NCI-H524 (cell line): ENCODE results near the gene SNX18.
"Not testable (repeated sequence)": the region's sequence is repeated elsewhere in the genome, so short reads cannot be mapped to it uniquely, and the experiment has no call there.

Experiments
- DNase-seq, 2 experiments: peaks; one replicate each; lab custom pipeline; 2025; lab: John Stamatoyannopoulos, UW

The SNX18 gene

DNA sequence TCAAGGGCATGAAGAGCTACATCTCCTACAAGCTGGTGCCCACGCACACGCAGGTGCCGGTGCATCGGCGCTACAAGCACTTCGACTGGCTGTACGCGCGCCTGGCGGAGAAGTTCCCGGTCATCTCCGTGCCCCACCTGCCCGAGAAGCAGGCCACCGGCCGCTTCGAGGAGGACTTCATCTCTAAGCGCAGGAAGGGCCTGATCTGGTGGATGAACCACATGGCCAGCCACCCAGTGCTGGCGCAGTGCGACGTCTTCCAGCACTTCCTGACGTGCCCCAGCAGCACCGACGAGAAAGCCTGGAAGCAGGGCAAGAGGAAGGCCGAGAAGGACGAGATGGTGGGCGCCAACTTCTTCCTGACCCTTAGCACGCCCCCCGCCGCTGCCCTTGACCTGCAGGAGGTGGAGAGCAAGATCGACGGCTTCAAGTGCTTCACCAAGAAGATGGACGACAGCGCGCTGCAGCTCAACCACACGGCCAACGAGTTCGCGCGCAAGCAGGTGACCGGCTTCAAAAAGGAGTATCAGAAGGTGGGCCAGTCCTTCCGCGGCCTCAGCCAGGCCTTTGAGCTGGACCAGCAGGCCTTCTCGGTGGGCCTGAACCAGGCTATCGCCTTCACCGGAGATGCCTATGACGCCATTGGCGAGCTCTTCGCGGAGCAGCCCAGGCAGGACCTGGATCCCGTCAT is 1.4 kb downstream of the SNX18 start:
- DNase-seq = no peak

DNA sequence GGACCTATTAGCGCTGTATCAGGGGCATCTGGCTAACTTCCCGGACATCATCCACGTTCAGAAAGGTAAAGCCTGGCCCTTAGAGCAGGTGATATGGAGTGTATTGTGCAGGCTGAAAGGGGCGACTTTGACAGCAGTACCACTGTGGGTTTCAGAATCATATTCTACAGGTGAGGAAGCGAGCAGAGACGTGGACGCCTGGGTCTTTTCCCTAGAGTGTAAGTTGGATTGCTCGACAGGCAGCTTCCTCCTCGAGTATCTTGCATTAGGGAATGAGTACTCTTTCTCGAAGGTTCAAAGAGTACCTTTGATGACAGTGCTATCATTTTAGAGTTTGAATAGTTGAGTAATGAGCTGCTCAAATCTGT is 1.9 kb downstream of the SNX18 start:
- DNase-seq = no peak

DNA sequence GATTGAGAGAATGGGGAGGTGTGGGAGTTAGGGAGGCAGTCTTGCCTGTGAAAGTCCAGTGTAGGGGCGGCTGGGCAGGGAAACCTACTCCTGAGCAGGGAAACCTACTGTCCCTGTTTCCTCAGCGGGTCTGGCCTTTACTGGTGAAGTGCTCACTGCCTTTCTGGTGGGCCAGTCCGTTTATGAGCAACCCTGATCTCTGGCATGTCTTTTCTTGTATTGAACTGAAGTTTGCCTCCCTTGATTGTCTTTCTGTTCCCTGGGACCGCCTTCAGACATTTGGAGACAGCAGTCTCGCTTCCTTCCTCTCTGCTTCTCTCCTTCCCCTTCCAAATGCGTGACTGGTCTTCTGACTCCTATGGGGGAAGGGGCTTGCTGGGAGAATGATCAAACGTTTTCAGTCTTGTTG is 2.9 kb downstream of the SNX18 start:
- DNase-seq = no peak

DNA sequence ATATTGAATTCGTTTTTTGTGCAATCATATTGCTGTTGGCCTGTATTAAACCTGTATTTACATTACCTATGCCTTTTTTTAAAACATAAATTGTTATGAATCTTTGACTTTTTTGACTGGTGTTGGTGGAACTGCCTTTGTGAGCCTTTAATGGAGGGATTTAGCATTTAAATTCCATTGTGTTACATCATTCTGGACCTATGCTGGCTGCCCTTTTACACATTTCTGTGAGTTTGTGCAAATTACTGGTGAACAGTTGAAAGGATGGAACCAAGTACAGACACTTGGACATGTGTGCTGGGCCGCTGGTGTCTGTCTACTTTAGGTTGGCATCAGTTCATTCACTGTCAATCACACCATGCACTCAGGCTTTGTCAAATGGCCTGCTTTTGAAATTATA is 3.4 kb downstream of the SNX18 start:
- no peak for DNase-seq

DNA sequence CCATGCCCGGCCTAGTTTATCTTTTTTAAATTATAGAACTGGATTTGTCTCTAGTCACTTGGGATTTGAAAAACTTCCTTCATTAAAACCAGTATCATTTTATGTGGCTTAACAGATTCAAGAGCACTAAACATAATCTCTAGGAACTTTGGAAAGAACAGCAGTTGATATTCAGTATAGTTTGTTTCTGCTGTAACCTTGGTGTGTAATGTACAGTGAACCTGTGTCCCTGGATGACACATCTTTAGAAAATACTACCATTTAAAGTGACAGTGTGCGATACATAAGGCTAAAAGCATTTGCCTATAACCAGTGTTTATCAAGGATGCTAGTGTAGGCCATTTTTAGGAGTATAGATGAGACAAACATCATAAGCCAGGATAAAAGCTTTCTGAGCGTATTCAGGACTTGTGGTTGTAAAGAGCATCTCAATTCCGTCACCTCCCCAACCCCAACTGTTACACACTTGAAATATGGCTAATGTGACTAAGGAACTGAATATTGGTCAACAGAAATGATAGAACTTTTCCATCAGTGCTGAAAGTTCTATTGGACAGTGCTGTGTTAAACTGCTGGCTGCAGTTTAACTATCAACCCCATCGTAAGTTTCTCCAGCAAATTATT is 4.4 kb downstream of the SNX18 start:
- no peak for DNase-seq

DNA sequence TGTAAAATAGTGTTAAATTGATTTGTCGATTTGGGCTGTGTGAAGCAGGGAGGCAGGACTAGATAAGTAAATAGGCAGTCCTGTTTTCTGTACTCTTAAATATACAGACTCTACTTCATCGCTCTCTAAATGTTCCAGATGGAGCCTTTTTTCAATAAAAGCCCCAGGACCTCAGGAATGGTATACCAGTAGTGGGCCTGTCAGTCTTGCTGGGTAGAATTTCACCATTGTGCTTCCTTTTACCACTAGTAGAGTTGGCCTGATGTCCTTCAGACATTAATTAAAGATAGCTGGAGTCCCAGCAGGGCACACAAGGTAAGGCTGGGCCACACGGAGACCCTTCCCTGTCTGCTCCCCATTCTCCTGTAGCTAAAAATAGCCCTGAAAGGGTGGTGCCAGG is 6.0 kb downstream of the SNX18 start:
- no peak for DNase-seq

DNA sequence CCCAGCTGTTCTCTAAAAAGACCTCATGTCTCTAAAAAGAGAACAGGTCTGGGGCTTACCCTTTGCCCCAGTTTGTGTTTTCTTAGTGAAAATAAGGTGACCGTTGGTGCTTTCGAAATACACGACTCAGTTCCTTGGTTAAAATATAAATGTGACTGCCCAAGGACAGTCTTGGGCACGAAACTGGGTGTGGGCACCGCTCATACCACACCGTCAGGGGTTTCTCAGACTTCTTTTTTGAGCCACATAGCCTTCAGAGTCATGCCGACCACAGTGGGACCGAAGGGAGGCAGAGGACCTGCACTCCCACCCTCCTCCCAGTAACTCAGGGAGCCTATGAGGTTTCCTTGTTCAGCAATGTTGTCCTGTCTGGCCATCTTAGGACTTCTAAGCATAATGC is 6.5 kb downstream of the SNX18 start:
- no peak for DNase-seq

DNA sequence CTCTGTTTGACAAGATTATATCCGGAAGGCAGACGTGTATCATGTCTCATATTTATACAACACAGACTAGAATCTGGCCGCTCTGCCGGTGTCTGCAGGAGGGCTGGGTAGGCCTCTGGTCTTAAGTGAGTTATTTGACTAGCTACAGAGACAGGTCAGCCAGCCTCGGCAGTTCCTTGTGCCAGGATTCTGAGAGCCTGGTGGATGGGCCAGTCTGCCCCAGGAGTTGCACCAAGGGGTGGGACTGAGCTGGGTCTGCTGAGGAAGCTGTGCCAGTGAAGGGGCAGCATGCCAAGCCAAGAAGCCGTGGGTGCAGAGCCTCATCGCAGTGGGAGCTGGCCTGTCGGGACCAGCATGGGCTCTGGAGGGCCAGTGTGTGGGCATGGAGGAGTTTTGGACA is 7.1 kb downstream of the SNX18 start:
- no peak for DNase-seq

DNA sequence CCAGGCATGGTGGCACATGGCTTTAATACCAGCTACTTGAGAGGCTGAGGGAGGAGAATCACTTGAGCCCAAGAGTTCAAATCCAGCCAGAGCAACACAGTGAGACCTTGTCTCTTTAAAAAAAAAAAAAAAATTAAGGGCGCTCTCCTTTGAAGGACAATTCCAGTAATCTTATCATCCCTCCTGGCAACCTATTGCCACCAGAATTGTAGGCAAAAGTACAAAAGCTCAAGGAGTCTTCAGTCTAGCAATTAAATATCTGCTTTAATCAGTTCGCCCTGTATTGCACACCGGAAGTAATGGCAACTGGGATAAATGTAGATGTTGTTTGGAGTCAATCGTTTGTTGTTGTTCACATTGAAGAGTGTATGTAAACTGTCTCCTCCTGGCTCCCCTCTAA is 7.7 kb downstream of the SNX18 start:
- no peak for DNase-seq

DNA sequence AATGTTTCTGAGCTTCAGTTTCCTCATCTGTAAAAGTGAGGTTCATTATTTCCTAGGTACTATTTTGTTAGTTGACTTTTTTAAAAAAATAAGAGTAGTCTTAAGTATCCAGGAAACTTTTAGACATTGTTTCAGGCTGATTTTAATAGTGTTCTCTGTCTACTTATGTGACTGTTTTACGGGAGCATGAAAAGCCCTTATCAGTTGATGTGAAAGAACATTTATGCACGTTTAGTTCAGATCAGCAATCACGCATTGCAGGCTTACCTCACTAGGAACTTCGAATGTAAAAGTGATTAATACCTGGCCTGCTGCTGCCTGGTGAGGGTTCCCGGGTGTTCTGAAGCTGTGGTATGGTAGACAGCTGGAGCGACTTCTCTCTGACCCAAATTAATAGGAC is 8.1 kb downstream of the SNX18 start:
- no peak for DNase-seq

DNA sequence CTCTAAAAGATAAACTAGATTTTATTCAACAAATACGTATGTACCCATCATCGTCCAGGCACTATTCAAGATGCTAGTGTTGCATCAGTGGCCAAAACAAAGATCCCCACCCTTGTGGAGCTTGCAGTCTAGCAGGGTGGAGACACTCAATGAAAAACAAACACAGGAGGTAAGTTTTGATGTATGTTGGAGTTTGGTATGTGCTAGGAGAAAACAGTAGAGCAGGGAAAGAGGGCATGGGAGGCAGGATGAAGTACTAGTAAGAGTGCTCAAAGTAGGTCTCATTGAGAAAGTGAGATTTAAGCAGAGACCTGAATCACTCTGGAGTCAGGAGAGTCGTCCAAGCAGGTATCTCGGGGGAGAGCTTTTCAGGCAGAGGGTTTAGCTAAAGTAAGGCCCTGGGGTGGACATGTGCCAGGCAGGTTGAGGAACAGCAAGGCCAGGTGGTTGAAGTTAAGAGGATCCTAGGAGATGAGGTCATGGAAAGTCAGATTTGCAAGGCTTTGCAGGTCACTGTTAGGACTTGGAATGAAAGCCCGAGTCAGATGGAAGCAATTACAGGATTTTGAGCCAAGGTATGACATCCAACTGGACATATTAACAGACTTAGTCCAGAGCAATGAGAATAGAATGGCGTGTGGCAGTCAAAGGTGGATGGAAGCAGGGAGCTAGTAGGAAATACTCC is 9.2 kb downstream of the SNX18 start:
- no peak for DNase-seq

DNA sequence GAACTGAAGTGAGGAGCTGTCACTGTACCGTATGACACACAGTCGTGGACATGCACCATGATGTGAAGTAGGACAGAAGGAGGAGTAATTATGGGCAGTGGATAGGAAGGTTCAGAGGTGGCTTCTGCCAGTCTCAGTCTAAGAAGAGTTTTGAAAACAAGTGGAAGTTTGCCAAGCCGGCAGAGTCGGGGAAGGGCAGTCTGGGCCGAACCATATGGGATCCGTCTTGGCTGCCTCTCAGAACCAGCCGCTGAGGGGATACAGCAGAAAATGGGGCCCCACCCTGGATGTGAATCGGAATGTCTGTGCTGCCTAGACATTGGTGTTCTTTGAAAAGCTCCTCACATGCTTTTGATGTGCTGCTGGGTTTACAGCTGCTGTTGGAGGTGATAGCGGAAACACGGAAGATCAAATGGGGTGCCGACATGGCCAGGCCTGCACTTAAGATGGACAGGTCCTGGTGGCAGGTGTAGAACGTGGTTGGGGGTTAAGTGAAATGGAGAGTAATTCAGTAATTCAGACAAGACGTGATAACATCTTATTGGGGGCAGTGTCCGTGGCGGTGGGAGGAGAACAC is 11.2 kb downstream of the SNX18 start:
- no peak for DNase-seq

DNA sequence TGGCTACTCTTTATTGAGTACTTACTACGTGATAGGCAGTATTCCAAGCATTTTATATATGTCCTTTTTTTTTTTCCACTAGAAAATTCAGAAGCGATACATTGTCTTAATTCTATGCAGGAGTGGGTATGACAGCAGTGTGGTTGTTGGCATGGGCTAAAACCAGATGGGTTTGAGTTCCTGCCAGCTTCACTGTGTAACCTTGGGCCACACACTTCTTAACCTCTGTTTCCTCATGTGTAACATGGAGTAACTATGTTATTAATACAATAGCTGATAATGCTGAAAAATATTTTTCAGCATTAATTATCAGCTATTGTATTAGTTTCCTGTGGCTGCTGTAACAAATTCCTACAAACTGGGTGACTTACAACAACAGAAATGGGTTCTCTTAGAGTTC is 12.0 kb downstream of the SNX18 start:
- no peak for DNase-seq

DNA sequence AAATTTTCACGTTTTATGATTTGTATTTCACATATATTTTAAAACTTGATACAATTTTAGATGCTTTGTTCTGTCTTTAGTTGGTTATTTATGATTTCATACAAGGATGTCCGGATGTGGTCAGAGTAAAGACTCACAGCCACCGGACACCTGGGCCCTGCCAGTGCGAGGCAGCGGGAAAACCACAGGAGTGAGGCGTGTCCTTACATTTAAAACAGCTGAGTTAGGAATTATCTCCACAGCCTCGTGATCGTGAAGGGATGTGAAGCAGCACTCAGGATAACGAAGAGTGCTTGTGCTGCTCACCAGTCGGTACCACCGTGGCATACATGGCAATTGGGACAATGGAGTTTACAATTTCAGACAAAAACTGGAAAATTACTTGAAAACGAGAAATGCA is 14.0 kb downstream of the SNX18 start:
- DNase-seq = no peak

DNA sequence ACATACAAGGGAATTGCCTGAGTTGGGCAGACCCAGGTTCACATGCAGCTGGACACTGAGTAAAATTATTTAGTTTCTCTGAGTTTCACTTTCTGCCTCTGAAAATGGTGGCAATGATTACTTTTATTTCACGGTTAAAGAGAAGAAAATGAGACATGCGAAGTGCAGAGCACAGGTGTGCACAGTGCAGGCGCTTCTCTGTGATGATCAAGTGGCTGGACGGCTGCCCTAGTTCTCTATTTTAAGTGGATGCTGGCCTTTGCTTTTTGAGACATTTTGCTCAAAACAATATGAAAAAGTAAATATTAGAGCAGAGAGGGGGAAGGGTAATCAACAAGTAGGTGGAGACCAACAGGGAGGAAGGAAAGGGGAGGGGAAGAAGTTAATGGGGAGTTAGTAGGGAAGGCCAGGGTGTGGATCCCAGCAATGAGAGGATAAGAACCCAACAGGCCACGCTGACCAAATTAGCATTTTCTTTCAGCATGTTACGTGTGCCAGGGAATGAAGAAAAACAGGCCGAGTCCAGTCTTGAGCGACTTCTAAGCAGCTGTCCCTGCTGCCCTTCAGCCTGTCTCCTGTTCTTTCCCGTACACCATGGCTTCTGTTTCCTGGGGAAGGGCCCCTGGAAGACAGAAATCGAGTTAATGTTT is 16.1 kb downstream of the SNX18 start:
- no peak for DNase-seq

DNA sequence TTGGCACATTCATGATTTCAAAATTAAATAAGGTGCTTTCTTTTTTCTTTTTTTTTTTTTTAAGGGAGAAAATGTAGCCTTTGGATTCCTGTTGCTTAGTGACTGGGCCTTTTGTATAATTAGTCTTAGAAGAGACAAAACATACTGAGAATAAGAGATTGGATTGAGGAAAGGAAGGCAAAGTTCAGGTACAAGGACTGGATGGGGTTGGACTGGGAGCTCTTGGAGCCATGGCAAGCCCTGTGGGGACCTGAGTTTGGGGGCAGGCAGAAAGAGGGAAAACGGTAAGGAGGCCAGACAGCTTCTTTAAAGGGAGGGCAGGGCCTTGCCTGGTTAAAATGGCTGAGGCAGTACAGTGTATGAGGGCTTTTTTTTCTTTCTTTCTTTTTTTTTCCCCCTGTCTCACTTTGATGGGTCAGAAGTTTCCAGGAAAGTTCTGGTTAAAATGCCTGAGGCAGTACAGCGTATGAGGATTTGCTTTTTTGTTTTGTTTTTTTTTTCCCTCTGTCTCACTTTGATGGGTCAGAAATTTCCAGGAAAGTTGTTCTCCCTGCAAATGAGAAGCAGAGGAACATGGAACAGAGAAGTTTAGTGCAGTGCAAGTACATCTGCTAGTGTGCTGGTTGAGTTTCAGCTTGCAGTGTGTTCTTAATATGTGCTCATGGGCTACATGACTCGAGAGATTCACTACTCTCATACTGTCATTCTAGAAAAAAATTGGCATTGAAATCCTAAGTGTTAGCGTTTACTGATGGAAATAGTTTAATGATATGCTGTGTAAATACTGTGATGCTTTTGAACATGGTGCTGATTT is 16.8 kb downstream of the SNX18 start:
- no peak for DNase-seq

DNA sequence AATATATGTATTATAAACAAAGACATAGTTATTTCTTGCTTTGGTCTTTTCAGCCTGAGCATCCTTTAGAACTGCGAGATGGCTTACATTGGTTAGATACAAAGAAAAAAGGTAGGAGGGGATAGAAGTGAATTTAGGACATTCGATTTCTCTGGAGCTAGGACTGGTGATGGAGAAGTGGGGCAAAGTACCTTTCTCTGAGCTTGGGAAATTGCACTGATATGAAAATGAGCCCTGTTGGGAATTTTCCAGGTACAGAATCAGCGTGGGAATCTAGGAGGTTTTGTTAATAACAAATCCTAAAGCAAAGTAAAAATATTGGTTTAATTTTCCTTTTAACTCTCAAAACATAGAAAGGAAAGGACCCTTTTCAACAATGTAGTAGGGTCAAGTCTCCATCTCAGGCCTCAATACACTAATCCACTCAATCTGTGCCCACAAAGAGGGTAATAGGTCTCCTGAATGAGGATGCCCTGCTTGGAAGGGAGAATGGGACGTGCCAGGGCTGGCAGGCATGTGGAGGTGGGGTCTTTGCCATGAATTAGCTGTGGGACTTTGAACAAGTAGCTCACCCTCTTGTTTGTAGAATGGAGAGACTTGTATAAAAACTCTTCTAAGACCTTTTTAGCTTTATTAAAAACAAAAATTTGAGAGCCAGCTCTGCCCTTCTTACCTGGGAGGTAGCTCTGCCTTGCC is 17.7 kb downstream of the SNX18 start:
- no peak for DNase-seq

DNA sequence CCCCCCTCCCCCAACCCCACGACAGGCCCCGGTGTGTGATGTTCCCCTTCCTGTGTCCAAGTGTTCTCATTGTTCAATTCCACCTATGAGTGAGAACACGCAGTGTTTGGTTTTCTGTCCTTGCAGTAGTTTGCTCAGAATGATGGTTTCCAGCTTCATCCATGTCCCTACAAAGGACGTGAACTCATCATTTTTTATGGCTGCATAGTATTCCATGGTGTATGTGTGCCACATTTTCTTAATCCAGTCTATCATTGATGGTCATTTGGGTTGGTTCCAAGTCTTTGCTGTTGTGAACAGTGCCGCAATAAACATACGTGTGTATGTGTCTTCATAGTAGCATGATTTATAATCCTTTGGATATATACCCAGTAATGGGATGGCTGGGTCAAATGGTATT is 18.8 kb downstream of the SNX18 start:
- not testable (repeated sequence) for DNase-seq

DNA sequence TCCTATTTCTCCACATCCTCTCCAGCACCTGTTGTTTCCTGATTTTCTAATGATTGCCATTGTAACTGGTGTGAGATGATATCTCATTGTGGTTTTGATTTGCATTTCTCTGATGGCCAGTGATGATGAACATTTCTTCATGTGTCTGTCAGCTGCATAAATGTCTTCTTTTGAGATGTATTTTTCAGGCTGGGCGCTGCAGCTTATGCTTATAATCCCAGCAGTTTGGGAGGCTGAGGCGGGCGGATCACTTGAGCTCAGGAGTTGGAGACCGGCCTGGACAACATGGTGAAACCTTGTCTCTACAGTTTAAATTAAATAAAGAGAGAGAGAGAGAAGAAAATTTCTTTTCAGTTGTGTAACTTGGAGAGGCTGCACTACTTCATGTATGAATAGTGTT is 19.3 kb downstream of the SNX18 start:
- DNase-seq = not testable (repeated sequence)

DNA sequence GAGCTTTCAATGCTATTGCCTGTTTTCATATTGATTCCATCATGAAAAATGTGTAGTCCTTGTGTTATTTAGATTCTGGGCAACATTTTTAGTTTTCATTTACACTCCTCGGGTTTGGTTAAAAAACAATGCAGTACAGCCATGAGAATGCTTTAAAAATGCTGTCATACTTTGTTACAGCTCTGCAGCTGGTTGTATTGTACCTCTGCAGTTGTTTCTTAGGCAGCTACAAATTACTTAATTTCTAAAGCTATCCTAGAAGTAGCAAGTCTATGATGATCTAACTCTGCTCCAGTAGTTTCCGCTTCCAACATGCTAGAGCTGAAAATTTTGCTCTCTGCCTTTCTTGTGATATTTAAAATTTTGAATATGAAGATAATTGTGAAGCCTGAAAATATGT is 20.2 kb downstream of the SNX18 start:
- no peak for DNase-seq

DNA sequence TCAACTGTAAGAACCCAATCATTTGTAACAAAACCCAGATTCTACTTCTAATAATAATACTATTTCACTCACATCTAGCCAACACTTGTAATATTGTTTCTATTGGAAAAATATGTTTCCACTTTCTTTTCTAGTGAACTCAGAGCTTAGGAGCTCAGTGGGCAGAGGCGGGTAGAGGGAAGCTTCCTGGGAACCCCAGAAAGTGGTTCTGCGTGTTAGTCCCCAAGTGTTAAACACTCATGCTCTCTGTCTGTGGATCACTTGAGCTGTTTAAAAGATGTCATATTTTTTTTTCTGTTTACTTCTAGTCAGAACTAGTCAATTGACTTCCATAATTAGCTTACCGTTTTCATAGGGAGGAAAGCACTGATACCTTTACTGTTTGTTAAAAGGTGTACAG is 20.6 kb downstream of the SNX18 start:
- no peak for DNase-seq
